Measurements from ENCODE around the gene PXMP2. TPM values are rescaled to one million over a fixed set of nuclear protein-coding genes. Genes with fewer than 3 reads are reported as not detected.

PXMP2 gene
- total RNA-seq, 1 donor from 2014 or later, result 34.8 TPM

DNA sequence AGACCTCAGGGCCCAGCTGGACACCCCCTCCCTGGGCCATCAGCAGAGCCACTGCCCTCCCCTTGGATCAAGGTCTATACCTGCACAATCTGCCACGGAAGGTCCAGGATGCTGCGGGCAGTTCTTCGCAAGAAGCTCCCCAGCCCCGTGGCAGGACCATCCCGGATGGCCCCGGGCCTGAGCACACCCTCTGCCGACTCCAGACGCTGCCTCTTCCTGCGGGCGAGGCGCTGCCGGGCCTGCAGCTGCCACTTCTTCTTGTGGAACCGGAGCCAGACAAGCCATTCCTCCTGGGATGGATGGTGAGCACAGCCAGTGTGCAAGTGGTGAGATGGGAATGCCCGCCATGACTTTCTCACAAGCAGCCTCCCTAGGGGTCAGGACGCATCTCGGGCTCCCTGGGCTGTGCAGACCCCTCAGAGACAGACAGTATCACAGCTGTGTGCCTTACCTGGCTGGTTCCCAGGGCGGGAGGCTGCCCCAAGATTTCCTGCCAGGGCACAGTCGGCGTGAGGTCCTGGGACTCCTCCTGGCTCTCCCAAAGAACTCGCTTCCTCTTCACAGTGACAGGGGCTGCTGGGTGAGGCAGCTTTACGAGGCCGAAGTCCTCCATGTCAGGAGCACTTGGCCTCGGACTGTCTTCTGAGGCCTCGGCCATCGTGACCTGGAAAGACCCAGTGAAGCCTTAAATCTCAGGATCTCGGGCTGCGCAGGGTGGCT is 38.0 kb upstream of the PXMP2 start:
- Histone ChIP-seq H3K4me3 (ENCODE audit: low read depth, low read length) (no peak overlapping the region), H3K36me3 (ENCODE audit: control insufficient read depth, insufficient read depth, low read length) (no peaks in the 10 kb centered on the region), H3K27me3 (ENCODE audit: control insufficient read depth, insufficient read depth, low read length) (no peaks in the 10 kb centered on the region)
- no peak for TF ChIP-seq CTCF (IDR thresholded peaks at IDR 0.05; ENCODE audit: insufficient read depth, low read length, poor library complexity, severe bottlenecking)
- DNase-seq (ENCODE audit: low read depth), result no peak

GRCh38 chr12:132651444-132652100 is 35.8 kb upstream of the PXMP2 start:
- Histone ChIP-seq H3K4me3 (ENCODE audit: low read depth, low read length) (no peak overlapping the region), H3K27me3 (ENCODE audit: control insufficient read depth, insufficient read depth, low read length) (no peaks in the 10 kb centered on the region), H3K36me3 (ENCODE audit: control insufficient read depth, insufficient read depth, low read length) (no peaks in the 10 kb centered on the region)
- no peak for DNase-seq (ENCODE audit: low read depth)
- TF ChIP-seq CTCF (IDR thresholded peaks at IDR 0.05; ENCODE audit: insufficient read depth, low read length, poor library complexity, severe bottlenecking), result no peak

DNA sequence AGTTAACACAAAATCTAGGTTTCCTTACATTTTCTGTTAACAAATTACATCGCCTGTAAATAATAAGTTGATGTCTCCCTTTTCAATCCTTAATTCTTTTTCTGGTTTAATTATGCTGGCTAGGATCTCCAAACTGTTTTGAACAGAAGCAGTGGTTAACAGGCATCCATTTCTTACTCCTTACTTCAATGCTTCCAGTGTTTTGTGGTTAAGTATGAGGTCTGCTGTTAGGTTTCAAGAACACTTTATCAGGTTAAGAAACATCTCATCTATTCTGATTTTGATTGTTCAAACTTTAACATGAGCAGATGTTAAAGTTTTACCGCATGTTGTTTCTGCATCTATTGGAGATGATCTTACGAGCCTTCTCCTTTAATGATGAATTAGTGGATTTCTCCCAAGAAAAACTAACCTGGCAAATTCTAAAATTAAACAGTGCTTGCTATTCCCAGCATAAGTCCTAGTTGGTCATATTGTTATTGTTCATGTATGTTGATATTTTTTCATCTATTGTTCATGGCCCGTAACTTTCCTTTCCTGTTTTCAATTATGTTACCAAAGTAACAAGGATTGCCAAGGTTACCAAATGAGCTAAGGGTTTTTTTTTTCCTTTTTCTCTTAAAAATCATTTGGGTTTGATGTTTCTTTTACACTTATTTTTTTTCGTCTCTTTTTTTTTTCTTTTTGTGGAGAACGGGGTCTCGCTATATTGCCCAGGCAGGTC is 33.7 kb upstream of the PXMP2 start:
- Histone ChIP-seq H3K27me3 (ENCODE audit: control insufficient read depth, insufficient read depth, low read length) (no peaks in the 10 kb centered on the region), H3K36me3 (ENCODE audit: control insufficient read depth, insufficient read depth, low read length) (no peaks in the 10 kb centered on the region), H3K4me3 (ENCODE audit: low read depth, low read length) (no peak overlapping the region)
- no peak for DNase-seq (ENCODE audit: low read depth)
- TF ChIP-seq CTCF (IDR thresholded peaks at IDR 0.05; ENCODE audit: insufficient read depth, low read length, poor library complexity, severe bottlenecking), result no peak

GRCh38 chr12:132657004-132657727 is 30.2 kb upstream of the PXMP2 start:
- TF ChIP-seq CTCF (IDR thresholded peaks at IDR 0.05; ENCODE audit: insufficient read depth, low read length, poor library complexity, severe bottlenecking), result no peak
- DNase-seq (ENCODE audit: low read depth), result no peak
- Histone ChIP-seq H3K4me3 (ENCODE audit: low read depth, low read length) (no peak overlapping the region), H3K27me3 (ENCODE audit: control insufficient read depth, insufficient read depth, low read length) (no peaks in the 10 kb centered on the region), H3K36me3 (ENCODE audit: control insufficient read depth, insufficient read depth, low read length) (no peaks in the 10 kb centered on the region)

DNA sequence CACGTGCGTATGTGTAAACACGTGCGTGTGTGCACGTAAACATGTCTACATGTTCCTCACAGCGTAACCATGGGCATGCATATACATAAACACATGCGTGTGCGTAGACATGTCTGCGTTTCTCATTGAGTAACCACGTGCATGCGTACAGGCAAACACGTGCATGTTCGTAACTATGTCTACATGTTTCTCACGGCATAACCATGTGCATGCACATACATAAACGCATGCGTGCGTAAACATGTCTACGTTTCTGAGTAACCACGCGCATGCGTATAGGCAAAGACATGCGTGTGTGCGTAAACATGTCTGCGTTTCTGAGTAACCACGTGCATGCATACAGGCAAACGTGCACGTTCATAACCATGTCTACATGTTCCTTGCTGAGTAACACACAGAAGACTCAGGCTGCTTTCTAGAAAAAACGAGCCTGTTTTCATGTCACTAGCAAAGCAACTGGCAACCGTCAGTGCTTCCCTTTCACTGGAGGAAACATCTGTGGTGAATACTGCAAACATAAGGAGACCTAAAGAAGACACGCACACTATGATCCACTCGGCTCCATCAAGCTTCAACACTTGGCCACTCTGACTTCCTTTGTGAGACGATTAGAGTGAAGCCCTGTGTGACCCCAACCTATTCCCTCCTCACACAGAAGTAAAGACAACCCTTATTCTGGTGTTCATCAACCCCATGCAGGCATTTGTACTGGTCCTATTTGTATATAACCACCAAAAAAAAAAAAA is 29.1 kb upstream of the PXMP2 start:
- no peaks in the 10 kb centered on the region for H3K27me3 ChIP-seq (ENCODE audit: control insufficient read depth, insufficient read depth, low read length)
- H3K4me3 ChIP-seq (ENCODE audit: low read depth, low read length), result no peak overlapping the region
- TF ChIP-seq CTCF (IDR thresholded peaks at IDR 0.05; ENCODE audit: insufficient read depth, low read length, poor library complexity, severe bottlenecking), result no peak
- DNase-seq (ENCODE audit: low read depth), result no peak
- no peaks in the 10 kb centered on the region for H3K36me3 ChIP-seq (ENCODE audit: control insufficient read depth, insufficient read depth, low read length)
